Trophoblast cell (in vitro differentiated cells and primary cell): ENCODE measurements around the gene LTV1.

Source experiments
- DNase-seq, 2 donors: peaks; one replicate each; pipeline ENCODE4 v3.0.0-alpha.2; 2016
- H2AFZ ChIP-seq: 2 replicates; pipeline ENCODE4 v1.6.1; 2013; ENCODE audit warnings: low read length, moderate library complexity, mild to moderate bottlenecking; ENCODE audit not compliant: insufficient read depth, poor library complexity
- H2AK5ac ChIP-seq: 2 replicates; pipeline ENCODE4 v1.6.1; 2013; ENCODE audit warnings: mild to moderate bottlenecking, low read length
- H2BK120ac ChIP-seq: 2 replicates; pipeline ENCODE4 v1.6.1; 2013; ENCODE audit warnings: low read length, mild to moderate bottlenecking, moderate library complexity; ENCODE audit not compliant: insufficient read depth, poor library complexity
- H2BK12ac ChIP-seq: 2 replicates; pipeline ENCODE4 v1.6.1; 2013; ENCODE audit warnings: mild to moderate bottlenecking, low read length, moderate library complexity
- H2BK5ac ChIP-seq: 2 replicates; pipeline ENCODE4 v1.6.1; 2013; ENCODE audit warnings: low read length, low read depth, moderate library complexity, mild to moderate bottlenecking; ENCODE audit not compliant: poor library complexity
- H3K14ac ChIP-seq: 2 replicates; pipeline ENCODE4 v1.6.1; 2013; ENCODE audit warnings: mild to moderate bottlenecking, low read length
- H3K18ac ChIP-seq: 2 replicates; pipeline ENCODE4 v1.6.1; 2013; ENCODE audit warnings: mild to moderate bottlenecking, low read length
- H3K23ac ChIP-seq: 2 replicates; pipeline ENCODE4 v1.6.1; 2013; ENCODE audit warnings: low read length
- H3K27ac ChIP-seq: 2 replicates; pipeline ENCODE4 v1.5.1; 2013; ENCODE audit warnings: low read depth, mild to moderate bottlenecking, inconsistent platforms, low read length, moderate library complexity
- H3K27me3 ChIP-seq: 2 replicates; pipeline ENCODE4 v1.6.1; 2013; ENCODE audit warnings: inconsistent platforms, mild to moderate bottlenecking, low read length, moderate library complexity; ENCODE audit not compliant: insufficient read depth
- H3K36me3 ChIP-seq, 2 experiments: 1 replicate in 1 of 2; 2 replicates in 1 of 2; pipeline ENCODE4 v1.6.1; 2013; ENCODE audit warnings: low read length in 2 of 2, mild to moderate bottlenecking in 2 of 2, moderate library complexity in 1 of 2; ENCODE audit not compliant: insufficient read depth in 2 of 2, control insufficient read depth in 1 of 2
- H3K4ac ChIP-seq: 2 replicates; pipeline ENCODE4 v1.6.1; 2013; ENCODE audit warnings: low read depth, mild to moderate bottlenecking, low read length, moderate library complexity
- H3K4me1 ChIP-seq, 2 experiments: 1 replicate in 1 of 2; 2 replicates in 1 of 2; pipeline ENCODE4 v1.6.1; 2013; ENCODE audit warnings: low read length in 2 of 2, mild to moderate bottlenecking in 2 of 2, moderate library complexity in 1 of 2; ENCODE audit not compliant: insufficient read depth in 2 of 2, control insufficient read depth in 1 of 2
- H3K4me2 ChIP-seq: 2 replicates; pipeline ENCODE4 v1.6.1; 2013; ENCODE audit warnings: inconsistent platforms, mild to moderate bottlenecking, low read length, moderate library complexity
- H3K4me3 ChIP-seq: 2 replicates; pipeline ENCODE4 v1.5.1; 2013; ENCODE audit warnings: mild to moderate bottlenecking, low read depth, low read length, inconsistent platforms
- H3K79me1 ChIP-seq: one replicate; pipeline ENCODE4 v1.6.1; 2013; ENCODE audit warnings: low read length
- H3K79me2 ChIP-seq: 2 replicates; pipeline ENCODE4 v1.6.1; 2013; ENCODE audit warnings: low read length, mild to moderate bottlenecking; ENCODE audit not compliant: control insufficient read depth, insufficient read depth, poor library complexity
- H3K9ac ChIP-seq: 2 replicates; pipeline ENCODE4 v1.6.1; 2013; ENCODE audit warnings: mild to moderate bottlenecking, low read length
- H3K9me3 ChIP-seq: 2 replicates; pipeline ENCODE4 v1.6.1; 2013; ENCODE audit warnings: low read depth, mild to moderate bottlenecking, control low read depth, inconsistent platforms, low read length; ENCODE audit not compliant: insufficient read depth
- H4K12ac ChIP-seq: 2 replicates; pipeline ENCODE4 v1.6.1; 2013; ENCODE audit warnings: low read depth, mild to moderate bottlenecking, low read length, moderate library complexity
- H4K8ac ChIP-seq: 2 replicates; pipeline ENCODE4 v1.6.1; 2013; ENCODE audit warnings: low read depth, mild to moderate bottlenecking, low read length, moderate library complexity
- H4K91ac ChIP-seq: one replicate; pipeline ENCODE4 v1.6.1; 2013; ENCODE audit warnings: low read depth, mild to moderate bottlenecking, low read length, moderate library complexity
- WGBS: extraction: QIAGEN DNeasy Blood & Tissue Kit; methylation state at CpG from one replicate; pipeline ENCODE4 v1.1.7; 2013; ENCODE audit warnings: missing lambda C conversion rate; ENCODE audit not compliant: insufficient read length, insufficient coverage; ENCODE audit errors: extremely low coverage; 5-methylcytosine and 5-hydroxymethylcytosine counted together

The LTV1 gene

DNA sequence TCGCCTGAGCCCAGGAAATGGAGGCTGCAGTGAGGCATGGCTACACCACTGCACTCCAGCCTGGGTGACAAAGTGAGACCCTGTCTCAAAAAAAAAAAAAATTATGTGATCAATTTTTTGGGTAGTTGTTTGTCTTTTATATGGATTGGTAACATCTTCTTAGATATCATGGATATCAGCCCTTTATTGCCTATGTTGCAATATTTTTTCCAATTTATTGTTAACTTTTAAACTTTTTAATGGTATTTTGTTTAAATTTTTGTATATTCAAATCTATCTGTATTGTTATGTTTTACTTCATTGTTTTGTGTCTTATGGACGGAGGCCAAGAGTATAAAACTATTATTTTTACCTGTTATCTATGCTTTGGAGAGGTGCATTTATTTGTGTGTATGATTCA lies 32.4 kb upstream of the LTV1 start:
- H3K14ac ChIP-seq, result no peak overlapping the region
- H3K27me3 ChIP-seq, result no peaks in the 10 kb centered on the region
- H3K9ac ChIP-seq, result no peak overlapping the region
- DNase-seq, result no peak
- H2BK12ac ChIP-seq, result no peak overlapping the region
- no peaks in the 10 kb centered on the region for H3K79me2 ChIP-seq
- H3K4me3 ChIP-seq, result no peak overlapping the region
- no CpG with 5 or more reads among the region's 2 CpGs for WGBS
- H4K91ac ChIP-seq, result no peak overlapping the region
- H2AFZ ChIP-seq, result no peak overlapping the region
- no peak overlapping the region for H3K18ac ChIP-seq
- no peak overlapping the region for H3K27ac ChIP-seq
- H4K12ac ChIP-seq, result no peak overlapping the region
- peaks cover 8 to 10% of the 10 kb centered on the region in 2 experiments for H3K36me3 ChIP-seq
- H3K4me1 ChIP-seq, result no peaks in the 10 kb centered on the region
- H2BK120ac ChIP-seq, result no peak overlapping the region
- H3K79me1 ChIP-seq, result no peaks in the 10 kb centered on the region
- H2BK5ac ChIP-seq, result no peak overlapping the region
- H3K23ac ChIP-seq, result no peak overlapping the region
- H3K4me2 ChIP-seq, result no peak overlapping the region
- H3K4ac ChIP-seq, result no peak overlapping the region
- no peaks in the 10 kb centered on the region for H3K9me3 ChIP-seq
- H2AK5ac ChIP-seq, result no peak overlapping the region
- H4K8ac ChIP-seq, result no peak overlapping the region

DNA sequence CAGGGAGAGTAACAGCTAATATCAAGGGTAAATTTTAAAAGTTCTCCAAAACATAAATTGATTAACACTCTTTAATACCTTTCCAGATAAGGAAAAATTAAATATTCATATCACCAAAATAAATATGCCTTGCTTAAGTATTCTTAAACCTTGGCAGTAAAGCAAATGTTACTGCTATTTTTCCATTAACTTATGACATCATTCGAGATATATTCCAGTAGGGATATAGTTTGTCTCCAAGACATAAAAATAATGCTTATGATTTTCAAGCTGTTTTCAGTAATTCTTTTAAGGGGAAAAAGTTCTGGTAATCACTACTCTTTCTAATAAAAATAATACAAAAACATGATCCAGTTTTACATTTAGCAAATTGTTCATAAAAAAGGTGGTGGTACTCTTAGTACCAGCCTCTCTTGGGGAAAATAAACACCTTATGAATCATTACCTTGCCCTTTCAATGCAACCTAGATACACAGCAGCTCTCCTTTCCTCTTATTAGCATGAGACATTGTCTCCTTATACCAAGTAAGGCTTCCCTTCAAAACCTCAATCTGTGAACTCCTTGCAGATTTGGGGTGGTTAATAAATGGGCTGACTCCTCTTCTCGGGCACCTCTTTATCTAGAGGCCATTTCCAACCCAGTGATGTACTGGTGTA lies 31.5 kb upstream of the LTV1 start:
- Histone ChIP-seq H4K8ac (no peak overlapping the region), H3K4me3 (no peak overlapping the region), H3K27me3 (no peaks in the 10 kb centered on the region), H3K4ac (no peak overlapping the region), H2BK120ac (no peak overlapping the region), H3K36me3 (peaks cover 7 to 10% of the 10 kb centered on the region in 2 experiments), H2AK5ac (no peak overlapping the region), H3K23ac (no peak overlapping the region), H3K79me2 (no peaks in the 10 kb centered on the region), H2BK12ac (no peak overlapping the region), H2AFZ (no peak overlapping the region), H3K9me3 (no peaks in the 10 kb centered on the region), H4K91ac (no peak overlapping the region), H3K4me1 (no peaks in the 10 kb centered on the region), H3K4me2 (no peak overlapping the region), H3K14ac (no peak overlapping the region), H2BK5ac (no peak overlapping the region), H4K12ac (no peak overlapping the region), H3K27ac (no peak overlapping the region), H3K9ac (no peak overlapping the region), H3K18ac (no peak overlapping the region), H3K79me1 (no peaks in the 10 kb centered on the region)
- no CpG with 5 or more reads among the region's 2 CpGs for WGBS
- no peak for DNase-seq

DNA sequence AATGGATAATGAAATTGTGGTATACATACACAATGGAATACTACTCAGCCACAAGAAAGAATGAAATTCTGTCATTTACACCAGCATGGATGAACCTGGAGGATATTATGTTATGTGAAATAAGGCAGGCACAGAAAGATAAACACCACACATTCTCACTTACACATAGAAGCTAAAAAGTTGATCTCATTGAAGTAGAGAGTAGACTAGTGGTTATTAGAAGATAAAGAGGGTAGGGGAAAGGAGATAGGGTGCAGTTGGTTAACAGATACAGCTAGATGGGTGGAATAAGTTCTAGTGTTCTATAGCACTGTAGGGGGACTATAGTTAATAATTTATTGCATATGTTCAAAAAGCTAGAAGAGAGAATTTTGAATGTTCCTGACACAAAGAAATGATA lies 25.5 kb upstream of the LTV1 start:
- no peaks in the 10 kb centered on the region for H3K27me3 ChIP-seq
- H2AK5ac ChIP-seq, result no peak overlapping the region
- no peak overlapping the region for H3K4me2 ChIP-seq
- H3K4me3 ChIP-seq, result no peak overlapping the region
- no peak overlapping the region for H4K8ac ChIP-seq
- H3K23ac ChIP-seq, result no peak overlapping the region
- H3K79me2 ChIP-seq, result no peaks in the 10 kb centered on the region
- H2AFZ ChIP-seq, result no peak overlapping the region
- DNase-seq, result no peak
- no peaks in the 10 kb centered on the region for H3K79me1 ChIP-seq
- H3K18ac ChIP-seq, result no peak overlapping the region
- no peak overlapping the region for H3K27ac ChIP-seq
- H3K9me3 ChIP-seq, result no peaks in the 10 kb centered on the region
- no peak overlapping the region for H2BK120ac ChIP-seq
- no peak overlapping the region for H4K91ac ChIP-seq
- no peak overlapping the region for H3K14ac ChIP-seq
- H4K12ac ChIP-seq, result no peak overlapping the region
- H2BK12ac ChIP-seq, result no peak overlapping the region
- peaks cover 0 to 1% of the 10 kb centered on the region in 2 experiments for H3K4me1 ChIP-seq
- no peak overlapping the region for H3K9ac ChIP-seq
- no peak overlapping the region for H2BK5ac ChIP-seq
- no peak overlapping the region for H3K4ac ChIP-seq
- H3K36me3 ChIP-seq, result peaks cover 2 to 6% of the 10 kb centered on the region in 2 experiments

DNA sequence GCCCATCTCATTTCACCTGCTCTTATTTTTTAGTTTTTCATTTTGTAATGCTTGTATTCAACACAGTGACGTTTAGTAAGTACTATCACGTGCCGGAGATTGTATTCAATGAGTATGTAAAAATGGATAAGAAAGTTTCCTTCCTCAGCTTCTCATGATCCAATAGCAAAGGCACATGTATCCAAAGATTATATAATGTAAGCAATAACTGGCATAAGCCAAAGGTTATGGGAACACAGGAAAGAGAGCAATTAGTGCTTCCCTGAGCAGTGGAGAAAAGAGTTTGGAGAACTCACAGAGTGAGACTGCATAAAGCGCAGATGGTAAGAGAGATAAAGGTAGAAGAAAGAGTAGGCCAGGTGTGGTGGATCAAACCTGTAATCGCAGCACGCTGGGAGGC lies 21.8 kb upstream of the LTV1 start:
- Histone ChIP-seq H3K4ac (no peak overlapping the region), H3K9me3 (no peaks in the 10 kb centered on the region), H4K8ac (no peak overlapping the region), H2BK120ac (no peak overlapping the region), H2AK5ac (no peak overlapping the region), H3K27me3 (no peaks in the 10 kb centered on the region), H4K91ac (no peak overlapping the region), H3K79me2 (no peaks in the 10 kb centered on the region), H3K36me3 (peaks cover 5 to 6% of the 10 kb centered on the region in 2 experiments), H3K9ac (no peak overlapping the region), H4K12ac (no peak overlapping the region), H3K4me2 (no peak overlapping the region), H3K27ac (no peak overlapping the region), H2BK12ac (no peak overlapping the region), H3K4me3 (no peak overlapping the region), H3K23ac (no peak overlapping the region), H2AFZ (no peak overlapping the region), H2BK5ac (no peak overlapping the region), H3K79me1 (no peaks in the 10 kb centered on the region), H3K18ac (no peak overlapping the region), H3K4me1 (peaks cover 0 to 1% of the 10 kb centered on the region in 2 experiments), H3K14ac (no peak overlapping the region)
- no peak for DNase-seq
- no CpG with 5 or more reads among the region's 6 CpGs for WGBS
